ENCODE measurements around the gene PDCD5. TPM values are rescaled to one million over a fixed set of nuclear protein-coding genes. Genes with fewer than 3 reads are reported as not detected.
A peak's percentile ranks its signal among the peaks of the same experiment; 100 is the strongest.

Gene PDCD5
- polyA plus RNA-seq, 2 of the 4 experiments (the other 2 are of a cell fraction) = 445 to 549 TPM

GRCh38 chr19:32607479-32607878 lies 26.5 kb downstream of the PDCD5 start:
- peak in 1 of 2 experiments; percentile 28; a peak in 1 of 6 replicates for ATAC-seq
- ChIA-PET CTCF (interaction anchor here (1.1 to 1.8 kb wide), 2 partner anchors 8 to 26 kb away, joined by 3 to 9 read pairs; no protein-coding TSS in a partner anchor), POLR2A (no interaction called here)
- TF ChIP-seq JUNB (IDR thresholded peaks at IDR 0.05) (no peak), TFCP2L1 (CRISPR knock-in tag; IDR thresholded peaks at IDR 0.05) (no peak), ESRRA (IDR thresholded peaks at IDR 0.05; ENCODE audit: borderline replicate concordance, low read length) (no peak)
- FAIRE-seq = no peak
- Histone ChIP-seq H3K4me3 (no peak overlapping the region), H3K9me3 (0 out of 3 replicates have a peak, but pooled peaks cover 3% of the 10 kb centered on the region), H3K27ac (no peak overlapping the region), H3K4me1 (no peaks in the 10 kb centered on the region), H3K4me2 (no peak overlapping the region)
- DNase-seq (ENCODE audit: low read depth in 1 of 2, low spot score in 1 of 2) = no peak
- 94% methylated on average over 20 of the region's 20 CpGs for WGBS (ENCODE audit: missing lambda C conversion rate)

GRCh38 chr19:32611161-32611560 lies 30.2 kb downstream of the PDCD5 start:
- no peak overlapping the region for H3K4me2 ChIP-seq
- FAIRE-seq = no peak
- ChIA-PET POLR2A (no interaction called here), CTCF (interaction anchor here (9.8 kb wide), 1 partner anchor 10 kb away, joined by 88 read pairs; no protein-coding TSS in a partner anchor)
- H3K4me3 ChIP-seq = no peak overlapping the region
- DNase-seq (ENCODE audit: low read depth in 1 of 2, low spot score in 1 of 2) = no peak
- H3K4me1 ChIP-seq = no peaks in the 10 kb centered on the region
- 0 out of 3 replicates have a peak, but pooled peaks cover 3% of the 10 kb centered on the region for H3K9me3 ChIP-seq
- 87% methylated on average over 5 of the region's 5 CpGs for WGBS (ENCODE audit: missing lambda C conversion rate)
- no peak overlapping the region for H3K27ac ChIP-seq
- TF ChIP-seq KDM5A (IDR thresholded peaks at IDR 0.05) (no peak), FOSL2 (IDR thresholded peaks at IDR 0.05) (no peak), FOSL2 (CRISPR knock-in tag; IDR thresholded peaks at IDR 0.05) (no peak), HEYL (CRISPR knock-in tag; IDR thresholded peaks at IDR 0.05) (no peak), CBX8 (IDR thresholded peaks at IDR 0.05) (no peak)
- no peak for ATAC-seq

- Histone ChIP-seq H3K4me2 (no peak overlapping the region), H3K9me3 (0 out of 3 replicates have a peak, but pooled peaks cover 3% of the 10 kb centered on the region), H3K4me3 (no peak overlapping the region), H3K4me1 (no peaks in the 10 kb centered on the region), H3K27ac (no peak overlapping the region)
- POLR2A ChIA-PET = no interaction called here
- DNase-seq (ENCODE audit: low read depth in 1 of 2, low spot score in 1 of 2) (no peak), ATAC-seq (no peak), FAIRE-seq (peak; percentile 80)
- CTCF ChIA-PET = interaction anchor here (9.8 kb wide), 1 partner anchor 12 kb away, joined by 88 read pairs; no protein-coding TSS in a partner anchor
- WGBS (ENCODE audit: missing lambda C conversion rate) = 74% methylated on average over 4 of the region's 4 CpGs
- TF ChIP-seq NPAS2 (CRISPR knock-in tag; IDR thresholded peaks at IDR 0.05; ENCODE audit: borderline replicate concordance) (no peak), BHLHE40 (IDR thresholded peaks at IDR 0.05; ENCODE audit: low read depth, low read length) (no peak), NR3C1 (IDR thresholded peaks at IDR 0.05) (no peak), CTCF (IDR thresholded peaks at IDR 0.05) (no peak), JUN (IDR thresholded peaks at IDR 0.05) (no peak), CHD4 (IDR thresholded peaks at IDR 0.05; ENCODE audit: borderline replicate concordance) (no peak), HOXB13 (CRISPR knock-in tag; IDR thresholded peaks at IDR 0.05; ENCODE audit: low read depth) (no peak), EHF (CRISPR knock-in tag; IDR thresholded peaks at IDR 0.05) (no peak), MYC (IDR thresholded peaks at IDR 0.05; ENCODE audit: borderline replicate concordance, low read length) (no peak), FOSB (CRISPR knock-in tag; IDR thresholded peaks at IDR 0.05) (no peak), RCOR1 (IDR thresholded peaks at IDR 0.05; ENCODE audit: low read depth, low read length) (no peak), BCL3 (IDR thresholded peaks at IDR 0.05) (no peak)
Observed at GRCh38 chr19:32613008-32613407, 32.0 kb downstream of the PDCD5 start.

- no peak for ATAC-seq
- ChIA-PET POLR2A (no interaction called here), CTCF (interaction anchor here (1.5 to 9.8 kb wide), 2 partner anchors 8 to 14 kb away, joined by 3 to 88 read pairs; no protein-coding TSS in a partner anchor)
- TF ChIP-seq CTCF (IDR thresholded peaks at IDR 0.05) = no peak
- no peak for TF ChIP-seq HMGXB4 (CRISPR knock-in tag; IDR thresholded peaks at IDR 0.05; ENCODE audit: borderline replicate concordance)
- TF ChIP-seq ATOH8 (CRISPR knock-in tag; IDR thresholded peaks at IDR 0.05; ENCODE audit: low read depth) = no peak
- TF ChIP-seq E2F6 (IDR thresholded peaks at IDR 0.05; ENCODE audit: borderline replicate concordance, low read depth) = no peak
Observed at GRCh38 chr19:32614916-32615315, 33.9 kb downstream of the PDCD5 start.

More at GRCh38 chr19:32614916-32615315, 33.9 kb downstream of the PDCD5 start:
- whole genome bisulfite sequencing (ENCODE audit: missing lambda C conversion rate) = 88% methylated on average over 7 of the region's 7 CpGs
- FAIRE-seq (no peak), DNase-seq (ENCODE audit: low read depth in 1 of 2, low spot score in 1 of 2) (no peak)
- Histone ChIP-seq H3K4me2 (no peak overlapping the region), H3K9me3 (no peaks in the 10 kb centered on the region), H3K4me1 (no peaks in the 10 kb centered on the region), H3K4me3 (no peak overlapping the region), H3K27ac (no peak overlapping the region)
